Effector memory CD4-positive, alpha-beta T cell (primary cell): Measurements from ENCODE around the gene PKNOX2.
A peak's percentile ranks its signal among the peaks of the same experiment; 100 is the strongest.

Experiments used
- DNase-seq, 3 donors: peaks; one replicate each; pipeline ENCODE4 v3.0.0-alpha.2; 2020
- H3K27ac ChIP-seq: 2 replicates; pipeline ENCODE4 v1.7.0; 2013; ENCODE audit warnings: mild to moderate bottlenecking, low read length, moderate library complexity; ENCODE audit not compliant: insufficient read depth, poor library complexity, severe bottlenecking
- H3K27me3 ChIP-seq: replicated peaks from 2 replicates; pipeline ENCODE4 v1.7.0; 2013; ENCODE audit warnings: mild to moderate bottlenecking, low read length; ENCODE audit not compliant: insufficient read depth, control insufficient read depth, poor library complexity, severe bottlenecking
- H3K36me3 ChIP-seq: 2 replicates; pipeline ENCODE4 v1.7.0; 2013; ENCODE audit warnings: mild to moderate bottlenecking, low read length, moderate library complexity; ENCODE audit not compliant: control insufficient read depth, insufficient read depth
- H3K4me1 ChIP-seq: 2 replicates; pipeline ENCODE4 v1.7.0; 2013; ENCODE audit warnings: low read length, mild to moderate bottlenecking; ENCODE audit not compliant: control insufficient read depth, insufficient read depth, poor library complexity, severe bottlenecking
- H3K4me3 ChIP-seq: 2 replicates; pipeline ENCODE4 v1.7.0; 2013; ENCODE audit warnings: low read length, low read depth, mild to moderate bottlenecking; ENCODE audit not compliant: insufficient read depth, poor library complexity, severe bottlenecking
- H3K9me3 ChIP-seq: 2 replicates; pipeline ENCODE4 v1.7.0; 2013; ENCODE audit warnings: mild to moderate bottlenecking, low read length, moderate library complexity; ENCODE audit not compliant: control insufficient read depth
- total RNA-seq, 3 donors: gene quantifications; one replicate each; lab custom pipeline; 2026; lab: John Stamatoyannopoulos, UW

The PKNOX2 gene, protein sequence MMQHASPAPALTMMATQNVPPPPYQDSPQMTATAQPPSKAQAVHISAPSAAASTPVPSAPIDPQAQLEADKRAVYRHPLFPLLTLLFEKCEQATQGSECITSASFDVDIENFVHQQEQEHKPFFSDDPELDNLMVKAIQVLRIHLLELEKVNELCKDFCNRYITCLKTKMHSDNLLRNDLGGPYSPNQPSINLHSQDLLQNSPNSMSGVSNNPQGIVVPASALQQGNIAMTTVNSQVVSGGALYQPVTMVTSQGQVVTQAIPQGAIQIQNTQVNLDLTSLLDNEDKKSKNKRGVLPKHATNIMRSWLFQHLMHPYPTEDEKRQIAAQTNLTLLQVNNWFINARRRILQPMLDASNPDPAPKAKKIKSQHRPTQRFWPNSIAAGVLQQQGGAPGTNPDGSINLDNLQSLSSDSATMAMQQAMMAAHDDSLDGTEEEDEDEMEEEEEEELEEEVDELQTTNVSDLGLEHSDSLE
- 0 to 0.17 (median 0) reads per million in 3 donors for total RNA-seq

- no peaks in the 10 kb centered on the region for H3K36me3 ChIP-seq
- peak; percentile 32 to 41 (median 34) for DNase-seq
- H3K27ac ChIP-seq, result no peak within 1 kb of the TSS
- peaks cover 18% of the 10 kb centered on the region for H3K4me1 ChIP-seq
- no peaks in the 10 kb centered on the region for H3K9me3 ChIP-seq
- H3K27me3 ChIP-seq, result peaks cover 38% of the 10 kb centered on the region
- peak within 1 kb of the TSS; percentile 75 for H3K4me3 ChIP-seq
Observed at GRCh38 chr11:125164422-125165110, at the start of gene PKNOX2. Gene PKNOX2, plus strand, starts transcription at chr11:125164751. Its CDS starts 186,555 bp downstream, at chr11:125351306.

- Histone ChIP-seq H3K4me1 (no peaks in the 10 kb centered on the region), H3K36me3 (no peaks in the 10 kb centered on the region), H3K4me3 (no peak overlapping the region), H3K27ac (no peak overlapping the region), H3K27me3 (no peaks in the 10 kb centered on the region), H3K9me3 (no peaks in the 10 kb centered on the region)
- no peak for DNase-seq
Observed at GRCh38 chr11:125117429-125117828, 47.1 kb upstream of the PKNOX2 start.

GRCh38 chr11:125123194-125123946 lies 41.2 kb upstream of the PKNOX2 start:
- Histone ChIP-seq H3K27ac (no peak overlapping the region), H3K4me3 (no peak overlapping the region), H3K36me3 (no peaks in the 10 kb centered on the region), H3K27me3 (peaks cover 6% of the 10 kb centered on the region), H3K4me1 (no peaks in the 10 kb centered on the region), H3K9me3 (no peaks in the 10 kb centered on the region)
- DNase-seq, result no peak

DNA sequence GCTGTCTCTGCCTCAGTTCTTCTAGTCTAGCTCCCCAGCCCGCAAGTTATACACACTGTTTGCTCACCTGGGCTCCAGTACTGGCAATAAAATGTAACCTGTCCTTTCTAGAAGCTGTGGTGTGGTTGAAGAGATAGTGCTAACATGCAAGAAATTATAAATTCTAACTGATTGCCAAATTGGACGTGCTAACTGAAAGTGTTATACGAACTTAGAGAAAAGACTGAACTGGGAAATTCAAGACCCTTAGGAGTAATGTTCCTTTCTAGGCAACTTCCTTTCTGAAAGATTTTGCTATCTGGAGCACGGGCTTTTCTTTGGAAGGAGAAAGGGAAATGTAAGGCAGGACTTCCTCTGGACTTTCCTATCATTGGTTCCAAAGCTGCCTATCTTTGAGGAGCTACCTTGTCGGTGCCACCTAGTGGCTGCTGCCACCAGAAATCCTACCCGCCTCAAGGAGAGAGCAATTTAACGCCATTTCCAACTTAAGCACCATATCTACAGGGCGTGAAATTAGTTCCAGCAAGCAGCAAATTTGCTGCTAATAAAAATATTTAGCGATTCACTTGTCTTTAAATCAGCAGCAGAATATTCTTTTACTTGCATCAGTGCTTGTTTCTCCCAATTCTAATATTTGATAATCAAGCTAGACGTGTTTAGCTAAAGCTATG lies 40.5 kb upstream of the PKNOX2 start:
- H3K9me3 ChIP-seq, result no peaks in the 10 kb centered on the region
- peaks cover 6% of the 10 kb centered on the region for H3K27me3 ChIP-seq
- peak in 2 of 3 donors; percentile 4 to 10 for DNase-seq
- no peaks in the 10 kb centered on the region for H3K36me3 ChIP-seq
- H3K4me1 ChIP-seq, result no peaks in the 10 kb centered on the region
- no peak overlapping the region for H3K27ac ChIP-seq
- H3K4me3 ChIP-seq, result no peak overlapping the region

GRCh38 chr11:125124618-125124992 lies 39.9 kb upstream of the PKNOX2 start:
- DNase-seq, result no peak
- H3K27me3 ChIP-seq, result peaks cover 6% of the 10 kb centered on the region
- no peak overlapping the region for H3K4me3 ChIP-seq
- H3K9me3 ChIP-seq, result no peaks in the 10 kb centered on the region
- no peak overlapping the region for H3K27ac ChIP-seq
- no peaks in the 10 kb centered on the region for H3K36me3 ChIP-seq
- no peaks in the 10 kb centered on the region for H3K4me1 ChIP-seq

DNA sequence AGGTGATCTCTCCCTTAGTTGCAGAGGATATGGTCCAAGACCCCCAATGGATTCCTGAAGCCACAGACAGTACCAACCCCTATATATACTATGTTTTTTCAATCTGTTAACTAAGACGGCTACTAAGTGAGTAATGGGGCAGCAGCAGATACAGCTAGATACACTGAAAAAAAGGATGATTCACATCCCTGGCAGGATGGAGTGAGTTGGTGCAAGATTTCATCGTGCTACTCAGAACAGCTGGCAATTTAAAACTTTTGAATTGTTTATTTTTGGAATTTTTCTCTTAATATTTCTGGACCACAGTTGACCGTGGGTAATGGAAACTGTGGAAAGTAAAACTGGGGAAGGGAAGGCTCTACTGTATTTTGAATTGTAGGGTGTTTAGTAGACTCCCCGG lies 36.1 kb upstream of the PKNOX2 start:
- no peaks in the 10 kb centered on the region for H3K9me3 ChIP-seq
- no peaks in the 10 kb centered on the region for H3K4me1 ChIP-seq
- DNase-seq, result no peak
- H3K36me3 ChIP-seq, result no peaks in the 10 kb centered on the region
- H3K27me3 ChIP-seq, result peaks cover 10% of the 10 kb centered on the region
- no peak overlapping the region for H3K4me3 ChIP-seq
- H3K27ac ChIP-seq, result no peak overlapping the region

GRCh38 chr11:125129316-125129993 lies 35.1 kb upstream of the PKNOX2 start:
- Histone ChIP-seq H3K36me3 (no peaks in the 10 kb centered on the region), H3K4me3 (no peak overlapping the region), H3K4me1 (no peaks in the 10 kb centered on the region), H3K9me3 (no peaks in the 10 kb centered on the region), H3K27me3 (peaks cover 10% of the 10 kb centered on the region), H3K27ac (no peak overlapping the region)
- DNase-seq, result no peak

GRCh38 chr11:125132071-125132470 lies 32.5 kb upstream of the PKNOX2 start:
- no peak overlapping the region for H3K4me3 ChIP-seq
- H3K4me1 ChIP-seq, result no peaks in the 10 kb centered on the region
- DNase-seq, result no peak

GRCh38 chr11:125132596-125132995 lies 32.0 kb upstream of the PKNOX2 start:
- H3K36me3 ChIP-seq, result no peaks in the 10 kb centered on the region
- H3K27ac ChIP-seq, result no peak overlapping the region
- DNase-seq, result no peak
- peaks cover 6% of the 10 kb centered on the region for H3K27me3 ChIP-seq
- H3K4me1 ChIP-seq, result no peaks in the 10 kb centered on the region
- no peaks in the 10 kb centered on the region for H3K9me3 ChIP-seq
- no peak overlapping the region for H3K4me3 ChIP-seq

More at GRCh38 chr11:125132071-125132470, 32.5 kb upstream of the PKNOX2 start:
- H3K36me3 ChIP-seq, result no peaks in the 10 kb centered on the region
- no peaks in the 10 kb centered on the region for H3K9me3 ChIP-seq
- H3K27ac ChIP-seq, result no peak overlapping the region
- peaks cover 4% of the 10 kb centered on the region for H3K27me3 ChIP-seq
